GM19438 (cell line): ENCODE data around the gene DSCAM.

Experiments
- ATAC-seq: cut with Tn5 transposase; IDR thresholded peaks from one replicate; pipeline ENCODE4 v1.9.1; 2021; ENCODE audit warnings: low read depth; ENCODE audit not compliant: unreplicated experiment

Gene DSCAM

DNA sequence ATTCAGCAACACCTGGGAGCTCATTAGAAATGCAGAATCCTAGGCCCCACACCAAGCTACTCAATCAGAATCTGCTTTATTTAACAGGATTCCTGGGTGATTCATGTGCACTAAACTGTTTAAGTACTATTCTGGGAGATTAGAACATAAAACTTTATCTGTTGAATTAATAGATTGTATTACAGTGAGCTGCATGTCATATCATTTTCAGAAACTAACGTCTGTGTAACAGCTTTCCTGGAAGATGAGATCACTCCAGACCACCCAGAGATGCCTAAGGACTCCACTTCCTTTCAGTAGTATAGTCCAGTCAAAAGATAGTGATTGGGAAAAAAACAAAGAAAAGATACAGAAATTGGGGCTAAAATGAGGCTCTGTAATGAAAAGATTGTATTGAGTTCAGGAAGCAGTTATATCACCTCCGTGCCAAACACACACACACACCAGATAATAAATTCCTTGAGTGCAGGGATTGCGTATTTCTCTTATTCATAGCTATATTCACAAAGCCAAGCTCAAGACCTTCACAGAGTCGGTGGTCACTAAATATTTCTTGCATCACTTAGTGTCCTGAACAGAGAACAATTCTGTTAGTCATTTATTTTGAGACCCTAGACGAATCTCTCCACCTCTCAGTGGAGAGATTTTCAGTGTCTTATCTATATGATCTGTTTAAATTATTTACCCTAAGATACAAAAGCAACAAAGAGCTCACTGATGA, 178.2 kb downstream of the DSCAM start:
- no peak for ATAC-seq

DNA sequence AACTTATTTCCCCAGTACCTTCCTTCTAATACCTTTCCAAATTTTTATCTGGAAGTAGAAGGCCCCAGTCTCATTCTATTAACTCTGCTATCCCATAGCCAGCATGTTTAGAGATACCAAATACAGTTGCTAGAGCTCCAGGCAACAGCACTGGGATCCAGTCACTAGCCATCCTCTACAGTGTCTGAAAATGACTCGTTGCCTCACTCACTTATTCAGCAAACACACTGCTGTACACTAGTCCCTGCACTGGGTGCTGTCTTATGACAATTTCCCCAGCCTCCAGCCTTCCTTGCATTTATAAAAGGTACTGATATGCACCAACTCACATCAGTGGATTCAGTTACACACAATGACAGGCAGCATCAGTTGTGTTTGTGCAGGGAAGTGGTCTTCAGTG, 179.0 kb downstream of the DSCAM start:
- ATAC-seq = no peak

DNA sequence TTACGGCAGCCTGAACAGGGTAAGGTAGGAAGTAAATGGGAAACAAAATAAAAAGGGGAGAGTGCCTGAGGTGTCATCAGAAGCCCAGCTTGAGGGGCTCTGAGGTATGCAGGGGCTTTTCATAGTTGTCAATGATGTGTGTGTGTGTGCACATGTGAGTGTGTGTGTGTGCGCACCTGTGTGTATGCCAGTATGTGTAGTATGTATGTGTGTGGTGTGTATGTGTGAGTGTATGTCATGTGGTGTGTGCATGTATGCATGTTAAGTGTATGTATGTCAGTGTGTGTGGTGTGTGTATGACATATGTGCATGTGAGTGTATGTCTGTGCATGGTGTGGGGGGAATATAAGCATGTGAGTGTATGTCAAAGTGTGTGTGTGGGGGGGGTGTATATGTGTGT, 184.1 kb downstream of the DSCAM start:
- no peak for ATAC-seq

DNA sequence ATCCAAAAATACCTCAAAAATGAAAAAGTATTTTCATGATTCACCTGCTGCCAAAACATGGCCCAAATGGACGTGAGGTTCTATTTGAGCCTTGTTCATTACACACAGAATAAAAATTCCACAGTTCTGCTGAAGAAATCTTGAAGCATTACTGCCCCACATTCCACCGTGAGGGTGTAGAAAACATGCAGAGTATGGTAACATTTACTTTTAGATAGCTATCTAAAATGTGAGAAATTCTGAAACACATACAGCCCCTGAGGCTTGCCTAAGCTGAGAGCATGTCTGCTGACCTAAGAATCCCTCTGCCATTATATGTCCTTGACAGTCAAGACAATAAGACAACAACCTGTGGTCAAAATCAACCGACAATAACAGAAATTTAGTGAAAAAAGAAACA, 186.5 kb downstream of the DSCAM start:
- ATAC-seq = no peak

DNA sequence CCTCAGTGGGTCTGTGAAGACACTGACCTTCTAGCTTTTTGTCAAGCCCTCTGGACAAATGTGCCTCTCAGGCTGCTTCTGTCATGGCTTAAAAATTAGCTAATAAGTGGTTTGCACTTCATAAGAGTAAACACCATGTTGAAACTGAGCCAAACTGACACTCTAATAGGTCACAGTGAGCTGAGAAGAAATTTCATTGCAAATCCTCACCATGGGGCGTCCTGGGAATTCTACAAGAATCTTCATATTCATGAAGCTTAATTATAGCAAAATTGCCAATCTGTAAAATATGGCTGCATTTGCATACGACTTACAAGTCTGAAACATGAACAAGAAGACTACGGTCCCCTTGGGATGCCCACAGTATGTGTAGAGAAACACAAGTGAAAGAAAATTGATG, 188.6 kb downstream of the DSCAM start:
- ATAC-seq = no peak

DNA sequence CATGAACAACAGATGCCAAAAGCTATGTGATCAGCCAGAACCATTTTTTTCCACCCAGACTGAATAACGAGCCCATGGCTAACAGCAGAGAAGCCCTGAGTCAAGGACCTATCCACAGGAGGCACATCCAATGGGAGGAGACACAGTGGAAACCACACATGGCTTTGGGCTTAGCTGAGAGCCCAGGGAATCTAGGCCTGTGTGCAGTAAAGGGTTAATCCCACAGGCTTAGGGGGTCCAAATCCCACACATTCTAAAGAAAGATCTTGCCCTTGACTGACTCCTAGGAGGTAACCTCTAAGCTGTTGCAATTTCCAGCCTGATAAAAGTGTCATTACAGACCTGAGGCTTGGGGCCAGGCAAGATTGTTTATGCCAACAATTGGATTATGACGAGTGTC, 194.5 kb downstream of the DSCAM start:
- ATAC-seq = no peak

DNA sequence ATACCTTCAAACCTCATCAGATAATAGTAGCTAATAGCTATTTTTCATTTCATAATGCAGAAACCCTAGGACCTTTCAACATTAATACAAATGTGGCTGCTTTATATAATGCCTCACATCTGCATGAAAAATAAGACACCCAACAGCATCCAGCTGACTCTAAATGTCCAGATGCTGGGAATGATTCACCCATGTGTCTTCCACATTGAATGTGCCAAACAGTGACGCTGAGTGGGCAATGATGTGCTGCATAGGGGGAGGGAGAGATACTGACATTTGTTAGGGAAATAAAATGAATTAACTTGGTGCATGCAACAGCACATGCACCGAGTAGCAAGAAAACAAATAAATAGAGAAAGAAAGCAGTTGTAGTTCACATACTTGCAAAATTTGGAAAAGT, 199.3 kb downstream of the DSCAM start:
- no peak for ATAC-seq

DNA sequence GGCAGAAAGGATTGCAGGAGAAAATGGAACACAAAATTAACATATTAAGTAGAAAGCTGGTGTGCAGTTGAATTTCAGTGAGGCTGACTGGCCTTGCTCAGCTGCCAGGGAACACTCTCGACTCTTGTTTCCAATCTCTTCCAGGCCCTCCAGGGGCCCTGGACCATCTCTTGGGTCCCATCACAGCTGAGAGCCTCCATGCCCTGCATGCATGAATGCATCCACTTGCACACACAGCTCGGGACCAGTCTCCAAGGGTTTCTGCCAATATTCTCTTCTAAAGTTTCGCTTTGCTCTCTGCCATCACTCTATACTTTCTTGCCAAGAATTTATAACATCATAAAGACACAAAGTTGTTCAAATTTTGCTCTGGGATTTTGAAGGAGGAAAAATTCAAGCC, 200.3 kb downstream of the DSCAM start:
- ATAC-seq = no peak

DNA sequence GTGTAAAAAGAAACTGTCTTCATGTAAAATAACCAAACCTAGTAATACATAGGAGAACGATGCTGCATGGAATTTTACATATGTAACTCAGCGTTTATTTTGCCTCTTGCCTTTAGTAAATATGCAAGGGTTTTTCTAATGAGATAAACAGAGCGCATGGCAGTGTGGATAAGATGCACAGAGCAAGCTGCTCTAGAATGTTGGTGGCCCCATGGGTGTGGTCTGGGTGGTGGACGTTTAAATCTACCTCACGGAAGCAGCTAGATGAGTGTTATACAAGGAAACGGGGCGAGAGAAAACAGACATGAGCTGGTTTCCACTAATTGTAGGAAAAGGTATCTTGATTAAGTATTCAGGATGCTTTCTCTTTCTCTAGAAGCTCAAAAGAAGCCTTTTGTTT, 205.9 kb downstream of the DSCAM start:
- ATAC-seq = no peak

DNA sequence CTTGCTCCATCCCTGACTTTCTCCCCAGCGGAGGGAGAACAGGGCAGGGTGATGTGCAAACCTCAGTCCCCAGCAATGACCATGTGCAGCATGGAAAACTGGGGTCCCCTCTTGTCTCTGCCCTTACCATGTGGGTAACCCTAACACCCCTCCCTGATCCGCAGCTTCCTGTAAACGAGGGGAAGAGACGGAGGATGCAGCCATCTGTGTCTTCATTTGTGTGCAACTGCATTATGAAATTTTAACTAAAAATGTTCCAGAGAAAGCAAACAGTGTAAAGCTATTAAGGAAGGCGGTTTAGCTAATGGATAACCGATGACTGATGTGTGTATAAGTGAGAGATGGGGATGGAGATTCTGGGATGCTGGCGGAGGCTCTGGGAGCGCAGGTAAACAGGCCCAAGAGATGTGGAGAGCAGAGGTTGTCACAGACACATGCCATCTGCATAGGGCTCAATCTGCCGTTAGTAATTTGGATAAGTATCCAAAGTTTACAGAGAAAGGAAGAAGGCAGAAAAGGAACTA, 206.6 kb downstream of the DSCAM start:
- no peak for ATAC-seq

DNA sequence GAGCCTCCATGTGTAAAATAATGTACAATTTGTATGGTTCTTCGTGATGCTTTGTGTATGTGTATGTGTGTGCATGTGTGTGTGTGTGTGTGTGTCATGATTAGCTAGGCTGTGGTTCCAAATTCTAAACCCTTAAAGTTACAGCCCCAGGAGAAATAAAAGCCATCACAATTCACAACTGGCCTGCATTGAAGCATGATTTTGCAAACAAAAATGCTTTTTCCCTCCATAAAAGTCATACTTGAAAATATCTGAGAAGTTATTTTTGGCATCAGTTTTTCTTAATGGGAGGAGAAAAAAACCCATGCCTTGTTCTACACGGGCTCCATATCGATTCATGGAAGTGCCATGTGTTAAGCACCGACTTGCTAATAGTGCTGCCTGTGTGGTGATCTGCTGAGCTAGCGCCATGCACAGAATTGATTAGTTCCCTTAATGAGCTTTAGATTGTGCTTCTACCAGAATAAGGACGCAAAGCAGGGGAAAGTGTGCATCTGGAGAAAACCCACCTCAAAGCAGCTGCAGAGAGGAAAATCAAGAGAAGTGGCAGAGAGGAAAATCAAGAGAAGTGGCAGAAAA, 207.3 kb downstream of the DSCAM start:
- no peak for ATAC-seq

DNA sequence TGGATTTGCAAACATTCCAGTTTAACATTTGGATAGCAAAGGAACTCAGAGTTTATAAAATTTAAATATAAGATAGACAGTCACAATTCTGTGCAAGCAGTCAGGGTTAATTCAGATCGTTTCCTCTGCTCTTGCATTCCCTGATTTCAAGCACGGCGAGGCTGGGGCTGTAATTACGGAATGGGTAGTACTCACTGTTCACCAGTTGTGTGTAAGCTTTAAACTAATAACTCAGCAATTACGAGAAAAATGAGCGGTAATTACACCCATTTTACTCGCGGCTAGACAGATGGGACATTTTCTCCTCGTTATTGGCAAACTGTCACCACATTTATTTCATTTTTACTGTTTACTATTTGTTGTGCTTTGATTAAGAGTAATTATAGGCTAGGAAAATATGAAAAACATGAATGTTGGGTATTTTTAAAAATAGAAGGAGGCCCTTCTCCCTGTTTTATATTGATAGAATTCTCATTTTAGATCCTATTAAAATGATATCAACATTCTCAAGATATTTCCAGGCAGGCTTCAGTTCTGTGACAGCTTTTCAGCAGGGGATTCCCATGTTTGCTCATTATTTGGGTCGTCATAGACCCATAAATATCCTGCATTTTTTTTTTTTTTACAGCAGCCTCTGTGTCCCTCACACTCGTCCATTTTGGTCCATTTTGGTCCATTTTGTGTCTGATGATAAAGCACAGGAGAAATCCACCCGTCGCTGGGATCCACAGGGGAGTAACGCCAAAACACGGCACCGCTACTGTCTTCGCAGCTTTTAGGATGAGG, 208.3 kb downstream of the DSCAM start:
- no peak for ATAC-seq

DNA sequence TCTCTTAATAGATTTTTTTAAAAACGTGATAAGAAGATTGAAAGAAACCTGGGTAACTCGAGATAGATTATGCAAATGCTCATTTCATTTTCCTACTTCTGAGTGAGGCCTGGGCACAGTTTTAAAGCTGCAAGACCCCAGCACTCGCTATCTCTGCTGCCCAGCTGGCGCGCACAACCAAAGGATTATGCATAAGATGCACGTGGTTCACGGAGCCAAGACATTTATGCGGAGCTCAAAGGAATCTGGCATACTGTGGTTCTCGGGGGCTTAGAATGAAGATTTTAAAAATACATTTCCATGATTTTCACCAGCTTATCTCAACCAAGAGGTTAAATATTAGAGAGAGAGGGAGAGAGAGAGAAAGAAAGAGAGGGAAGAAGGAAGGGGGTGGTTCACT, 210.9 kb downstream of the DSCAM start:
- ATAC-seq = no peak

DNA sequence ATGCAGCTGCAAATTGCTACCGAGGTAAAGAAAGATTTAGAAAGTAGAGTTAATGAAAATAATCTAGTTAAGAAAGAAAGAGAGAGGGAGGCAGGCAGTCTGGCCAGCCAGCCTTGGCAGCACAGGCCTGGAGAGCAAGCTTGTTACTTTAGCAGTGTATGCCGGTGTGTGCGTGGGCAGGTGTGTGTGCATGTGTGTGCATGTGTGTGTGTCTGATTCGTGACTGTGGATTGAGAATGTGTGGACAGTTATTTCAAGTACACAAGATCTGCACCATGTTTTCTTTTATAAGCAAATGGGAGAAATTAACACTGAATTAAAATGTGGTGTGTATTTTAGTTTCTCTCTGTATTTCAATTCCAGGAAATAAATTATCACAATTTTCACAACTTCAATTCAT, 211.6 kb downstream of the DSCAM start:
- ATAC-seq = no peak

DNA sequence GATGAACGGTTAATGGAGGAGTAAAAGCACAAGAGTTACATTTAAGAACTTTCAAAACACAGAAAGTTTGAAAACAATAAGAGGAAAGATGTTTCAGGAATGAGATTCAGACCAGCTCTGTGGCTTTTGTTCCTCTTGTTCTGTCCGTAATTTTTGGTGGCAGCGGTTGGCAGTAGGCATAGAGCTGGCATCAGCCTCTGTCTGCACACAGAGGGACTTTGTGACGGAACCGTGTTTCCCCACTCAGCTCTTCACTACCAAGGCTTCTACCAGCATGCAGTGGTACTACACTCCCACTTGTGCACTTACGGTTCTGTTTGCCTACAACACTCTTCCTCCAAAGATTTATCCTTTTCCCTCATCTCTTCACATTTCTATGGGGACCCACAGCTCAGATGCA, 212.8 kb downstream of the DSCAM start:
- ATAC-seq = no peak

DNA sequence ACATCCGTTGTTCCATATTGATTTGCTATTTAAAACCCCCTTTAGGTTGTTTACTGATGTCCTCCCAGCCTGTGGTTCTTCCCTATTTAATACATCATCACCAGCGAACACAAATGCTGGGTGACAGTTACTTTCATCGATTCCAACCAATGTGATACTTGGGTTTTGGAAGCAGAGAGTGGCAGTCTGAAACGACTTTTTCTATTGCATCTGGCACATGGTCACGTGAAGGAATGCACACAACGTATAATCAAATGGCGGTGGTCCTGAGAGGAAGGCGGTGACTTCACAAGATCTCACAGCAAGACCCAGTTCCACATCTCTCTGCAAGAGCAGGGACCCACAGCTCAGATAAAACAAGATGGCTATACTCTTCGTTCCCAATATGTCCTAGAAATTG, 213.9 kb downstream of the DSCAM start:
- no peak for ATAC-seq

DNA sequence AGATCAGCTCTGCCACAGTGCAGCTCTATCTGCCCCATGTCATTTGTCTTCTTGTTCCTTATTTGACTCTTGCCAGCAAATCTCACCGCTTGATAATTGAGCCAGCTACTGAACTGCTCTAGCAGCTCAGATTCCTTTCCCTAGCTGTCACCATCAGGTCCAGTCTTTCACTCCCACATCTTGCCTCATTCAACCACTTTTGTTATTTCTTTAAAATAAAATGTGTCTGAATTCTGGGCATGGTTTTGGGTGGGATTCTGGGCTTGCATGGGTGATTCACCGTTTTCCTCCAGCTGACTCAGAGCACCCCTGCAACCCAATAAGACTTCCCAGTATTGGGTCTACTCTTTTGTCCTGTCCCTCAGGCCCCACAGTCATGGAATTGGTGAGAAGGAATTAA, 215.7 kb downstream of the DSCAM start:
- ATAC-seq = no peak

DNA sequence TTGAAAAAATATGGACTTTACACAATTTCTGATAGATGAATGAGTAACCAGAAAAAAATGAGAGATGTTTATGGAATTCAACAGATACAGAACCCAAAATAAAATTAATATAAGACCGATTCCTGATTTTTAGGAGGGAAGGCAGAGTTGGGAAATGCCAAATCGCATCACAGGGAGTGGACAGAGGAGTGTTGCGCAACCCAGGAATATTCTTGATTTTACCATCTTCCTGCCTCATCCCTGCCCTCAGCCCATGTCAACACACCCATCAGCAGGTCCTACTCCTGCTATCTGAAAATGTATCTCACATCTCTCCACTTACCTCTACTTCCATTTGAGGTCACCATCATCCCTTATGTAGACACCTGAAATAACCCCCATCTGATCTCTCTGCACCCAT, 221.0 kb downstream of the DSCAM start:
- ATAC-seq = no peak

DNA sequence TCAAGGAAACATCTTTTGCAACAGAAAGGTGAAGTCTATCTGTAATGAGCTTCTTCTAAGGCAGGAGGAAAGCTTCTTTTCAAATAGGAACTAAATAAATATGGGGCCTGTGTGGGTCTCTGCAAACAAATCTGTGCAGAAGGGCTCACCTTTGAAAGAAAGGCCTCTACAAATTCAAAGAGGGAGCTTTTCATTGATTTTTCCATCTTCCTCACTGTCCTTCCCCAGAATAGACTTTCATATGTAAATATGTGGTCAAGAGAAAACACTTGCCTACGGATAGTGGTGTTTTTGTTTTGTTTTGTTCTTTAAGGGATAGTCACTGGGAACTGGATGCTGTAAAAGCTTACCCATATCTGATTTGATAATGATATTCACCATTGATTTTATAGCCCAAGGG, 223.4 kb downstream of the DSCAM start:
- ATAC-seq = no peak

DNA sequence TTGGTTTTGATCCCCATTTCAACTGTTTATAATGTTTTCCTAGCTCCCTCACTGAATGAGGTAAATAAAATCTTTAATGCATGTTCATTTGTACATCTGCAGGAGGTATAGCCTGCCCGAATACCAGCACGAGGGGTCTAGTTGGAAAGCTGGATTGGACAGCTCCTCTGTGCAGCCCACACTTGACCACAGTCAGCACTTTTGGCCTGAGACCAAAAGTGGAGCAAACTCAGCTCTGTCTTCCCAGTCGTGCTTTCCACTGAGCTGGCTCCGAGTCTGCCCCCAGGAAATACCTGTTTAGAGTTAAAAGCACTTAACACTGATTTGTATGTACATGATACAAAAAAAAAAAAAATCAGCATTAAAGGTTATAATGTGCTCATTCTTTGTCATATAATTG, 224.4 kb downstream of the DSCAM start:
- no peak for ATAC-seq

DNA sequence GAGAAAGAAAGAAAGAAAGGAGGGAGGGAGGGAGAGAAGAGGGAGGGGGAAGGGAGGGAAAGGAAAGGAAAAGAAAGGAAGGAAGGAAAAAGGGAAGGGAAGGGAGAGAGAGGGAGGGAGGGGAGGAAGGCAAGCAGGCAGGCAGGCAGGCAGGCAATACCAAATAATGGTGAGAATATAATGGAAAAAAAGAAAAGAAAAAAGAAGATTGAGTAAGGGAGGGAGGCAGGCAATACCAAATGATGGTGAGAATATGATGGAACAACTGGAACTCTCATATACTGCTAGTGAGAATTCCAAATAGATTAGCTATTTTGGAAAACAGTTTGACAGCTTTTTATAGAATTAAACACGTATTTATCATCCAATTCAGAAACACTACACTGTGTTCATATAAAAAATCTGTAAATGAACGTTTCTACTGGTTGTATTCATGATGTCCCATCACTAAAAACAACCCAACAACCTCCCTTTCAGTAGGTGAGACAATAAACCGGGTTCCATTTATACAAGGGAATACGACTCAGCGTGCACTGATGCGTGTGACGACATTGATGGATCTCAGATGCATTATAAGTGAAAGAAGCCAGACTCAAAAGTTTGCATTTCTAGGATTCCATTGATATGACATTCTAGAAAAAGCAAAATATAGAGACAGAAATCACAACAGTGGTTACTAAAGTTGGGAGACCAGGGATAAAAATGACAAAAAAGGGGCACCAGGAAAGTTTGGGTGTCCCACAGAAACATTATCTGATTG, 226.4 kb downstream of the DSCAM start:
- ATAC-seq = no peak
